Astrocyte of the cerebellum (primary cell): ENCODE data around the gene SLC7A6.

Experiments used
- DNase-seq: peaks from one replicate; pipeline ENCODE4 v3.0.0-alpha.2; 2011; ENCODE audit warnings: low read depth
- H3K4me3 ChIP-seq: 2 replicates; pipeline ENCODE4 v1.5.1; 2011; ENCODE audit warnings: mild to moderate bottlenecking, low read depth, low read length, moderate library complexity
- in situ Hi-C: cut with HindIII; loops from 2 replicates; pipeline ENCODE4 v1.10.0; 2017; ENCODE audit warnings: low sequenced_read_pairs
- TF ChIP-seq, protein P1 (sequence below): IDR thresholded peaks from 2 replicates; pipeline ENCODE4 v1.5.1; 2012; ENCODE audit warnings: low read length, low read depth, moderate library complexity, mild to moderate bottlenecking; ENCODE audit errors: missing control alignments

Gene SLC7A6

DNA sequence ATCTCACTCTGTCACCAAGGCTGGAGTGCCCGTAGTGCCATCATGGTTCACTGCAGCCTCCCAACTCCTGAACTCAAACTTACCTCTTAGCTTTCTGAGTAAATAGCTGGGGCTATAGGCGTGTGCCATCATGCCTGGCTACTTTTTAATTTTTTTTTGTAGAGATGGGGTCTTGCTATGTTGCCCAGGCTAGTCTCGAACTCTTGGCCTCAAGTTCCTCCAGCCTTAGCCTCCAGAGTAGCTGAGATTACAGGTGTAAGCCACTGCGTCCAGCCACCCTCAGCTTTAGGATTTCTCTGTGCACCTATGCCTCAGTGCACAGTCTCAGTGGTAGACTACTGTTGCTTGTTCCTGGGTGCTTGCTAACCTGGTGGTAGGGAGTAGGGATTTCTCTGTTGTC is 5.5 kb downstream of the SLC7A6 start:
- no peak overlapping the region for H3K4me3 ChIP-seq
- in situ Hi-C loops: no loop called here
- DNase-seq: no peak
- TF ChIP-seq, protein P1, sequence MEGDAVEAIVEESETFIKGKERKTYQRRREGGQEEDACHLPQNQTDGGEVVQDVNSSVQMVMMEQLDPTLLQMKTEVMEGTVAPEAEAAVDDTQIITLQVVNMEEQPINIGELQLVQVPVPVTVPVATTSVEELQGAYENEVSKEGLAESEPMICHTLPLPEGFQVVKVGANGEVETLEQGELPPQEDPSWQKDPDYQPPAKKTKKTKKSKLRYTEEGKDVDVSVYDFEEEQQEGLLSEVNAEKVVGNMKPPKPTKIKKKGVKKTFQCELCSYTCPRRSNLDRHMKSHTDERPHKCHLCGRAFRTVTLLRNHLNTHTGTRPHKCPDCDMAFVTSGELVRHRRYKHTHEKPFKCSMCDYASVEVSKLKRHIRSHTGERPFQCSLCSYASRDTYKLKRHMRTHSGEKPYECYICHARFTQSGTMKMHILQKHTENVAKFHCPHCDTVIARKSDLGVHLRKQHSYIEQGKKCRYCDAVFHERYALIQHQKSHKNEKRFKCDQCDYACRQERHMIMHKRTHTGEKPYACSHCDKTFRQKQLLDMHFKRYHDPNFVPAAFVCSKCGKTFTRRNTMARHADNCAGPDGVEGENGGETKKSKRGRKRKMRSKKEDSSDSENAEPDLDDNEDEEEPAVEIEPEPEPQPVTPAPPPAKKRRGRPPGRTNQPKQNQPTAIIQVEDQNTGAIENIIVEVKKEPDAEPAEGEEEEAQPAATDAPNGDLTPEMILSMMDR: no peak

DNA sequence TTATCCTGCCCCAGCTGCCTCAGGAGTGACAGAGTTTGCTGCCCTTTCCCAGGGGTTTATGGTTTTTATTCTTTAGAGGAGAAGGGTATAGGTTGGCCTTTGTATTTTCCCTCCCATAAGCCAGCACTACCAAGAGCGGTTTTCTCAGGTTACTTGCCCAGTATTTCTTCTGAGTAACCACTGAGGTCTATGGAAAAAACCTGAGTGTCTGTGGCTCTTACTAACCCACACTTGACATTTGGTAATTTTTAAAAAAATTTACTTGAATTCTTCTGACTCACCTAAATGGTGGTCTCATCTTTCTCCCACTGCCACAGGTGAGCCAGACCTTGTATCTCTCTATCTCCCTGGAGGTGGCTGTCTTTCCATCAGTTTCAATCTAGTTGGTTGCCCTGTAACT is 6.0 kb downstream of the SLC7A6 start:
- H3K4me3 ChIP-seq: no peak overlapping the region
- DNase-seq: no peak
- in situ Hi-C loops: no loop called here
- TF ChIP-seq, protein P1: no peak

DNA sequence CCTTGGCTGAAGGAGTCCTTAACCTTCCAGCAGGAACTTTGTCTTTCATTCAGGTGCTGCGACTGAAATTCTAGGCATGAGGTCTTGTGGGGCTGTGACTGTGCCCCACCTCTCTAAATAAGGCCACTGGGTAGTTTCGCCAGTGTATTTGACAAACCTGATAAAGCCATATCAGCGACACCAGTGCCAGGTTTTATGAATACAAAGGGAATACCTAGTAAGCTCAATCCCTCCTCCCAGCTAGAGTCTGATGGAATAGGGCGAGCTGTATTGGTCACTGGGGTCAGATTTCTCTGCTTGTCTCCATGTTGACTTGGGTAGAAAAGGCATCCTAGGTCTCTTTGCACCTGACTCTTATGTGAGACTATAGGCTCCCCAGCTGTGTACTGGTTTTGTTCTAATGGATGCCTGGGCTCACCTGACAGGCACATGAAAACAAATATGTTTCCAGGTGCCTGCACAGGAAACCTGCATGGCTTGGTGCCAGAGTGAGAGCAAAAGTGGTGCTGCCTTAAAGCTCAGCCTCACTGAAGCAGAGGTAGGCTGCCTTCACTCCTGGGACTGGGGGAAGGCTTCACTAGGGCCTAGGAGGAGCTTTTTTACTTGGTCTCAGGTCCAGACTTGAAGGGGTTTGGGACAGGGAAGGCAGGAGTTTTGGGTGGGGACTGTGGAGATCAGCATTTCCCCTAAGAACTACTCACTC is 8.3 kb downstream of the SLC7A6 start:
- in situ Hi-C loops: no loop called here
- TF ChIP-seq, protein P1: no peak
- no peak for DNase-seq
- no peak overlapping the region for H3K4me3 ChIP-seq

DNA sequence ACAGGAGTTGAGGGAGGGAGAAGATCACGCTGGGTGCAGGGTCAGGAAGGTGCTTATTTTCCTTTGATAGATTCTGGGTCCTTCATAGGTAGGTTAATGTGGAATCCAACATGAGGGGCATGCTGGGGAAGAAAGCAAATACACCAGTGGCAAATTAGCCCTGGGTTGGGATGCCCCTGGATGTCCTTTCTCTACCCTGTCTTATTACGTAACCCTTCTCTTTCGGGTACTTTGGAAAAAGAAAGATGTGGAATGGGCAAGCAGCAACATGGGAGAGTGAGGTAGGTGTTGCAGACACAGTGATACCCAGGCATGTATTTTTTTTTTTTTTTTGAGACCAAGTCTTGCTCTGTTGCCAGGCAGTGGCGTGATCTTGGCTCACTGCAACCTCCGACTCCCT is 9.1 kb downstream of the SLC7A6 start:
- H3K4me3 ChIP-seq: no peak overlapping the region
- TF ChIP-seq, protein P1: no peak
- in situ Hi-C loops: no loop called here
- no peak for DNase-seq

DNA sequence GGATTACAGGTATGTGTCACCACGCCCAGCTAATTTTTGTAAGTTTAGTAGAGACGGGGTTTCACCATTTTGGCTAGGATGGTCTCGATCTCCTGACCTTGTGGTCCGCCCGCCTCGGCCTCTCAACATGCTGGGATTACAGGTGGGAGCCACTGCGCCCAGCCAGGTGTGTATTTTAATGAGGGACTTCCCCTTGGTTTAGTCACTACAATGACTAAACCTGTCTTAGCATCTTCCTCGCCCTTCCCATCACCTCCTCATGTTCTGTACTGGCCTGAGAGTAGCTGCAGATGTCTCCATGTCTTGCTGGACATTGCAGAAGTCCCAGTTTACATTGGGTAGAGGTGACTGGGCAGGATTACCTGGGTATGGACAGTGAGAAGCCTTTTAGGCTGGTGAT is 9.6 kb downstream of the SLC7A6 start:
- TF ChIP-seq, protein P1: no peak
- H3K4me3 ChIP-seq: no peak overlapping the region
- in situ Hi-C loops: no loop called here
- DNase-seq: no peak

DNA sequence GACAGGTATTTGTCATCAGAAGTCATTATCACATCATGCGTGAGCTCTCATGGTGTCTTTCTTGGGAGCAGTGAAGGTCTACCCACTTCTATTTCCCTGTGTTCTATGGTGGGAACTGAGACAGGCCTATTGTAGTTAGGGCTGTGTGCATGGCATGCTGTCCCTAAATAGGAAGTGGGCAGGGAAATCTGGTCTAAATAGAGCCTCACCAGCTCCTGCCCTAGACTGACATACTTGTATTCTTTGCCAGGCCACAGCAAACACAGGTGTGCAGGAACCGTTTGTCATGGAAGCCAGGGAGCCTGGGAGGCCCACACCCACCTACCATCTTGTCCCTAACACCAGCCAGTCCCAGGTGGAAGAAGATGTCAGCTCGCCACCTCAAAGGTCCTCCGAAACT is 10.1 kb downstream of the SLC7A6 start:
- no peak for DNase-seq
- TF ChIP-seq, protein P1: no peak
- no peak overlapping the region for H3K4me3 ChIP-seq
- in situ Hi-C loops: no loop called here

DNA sequence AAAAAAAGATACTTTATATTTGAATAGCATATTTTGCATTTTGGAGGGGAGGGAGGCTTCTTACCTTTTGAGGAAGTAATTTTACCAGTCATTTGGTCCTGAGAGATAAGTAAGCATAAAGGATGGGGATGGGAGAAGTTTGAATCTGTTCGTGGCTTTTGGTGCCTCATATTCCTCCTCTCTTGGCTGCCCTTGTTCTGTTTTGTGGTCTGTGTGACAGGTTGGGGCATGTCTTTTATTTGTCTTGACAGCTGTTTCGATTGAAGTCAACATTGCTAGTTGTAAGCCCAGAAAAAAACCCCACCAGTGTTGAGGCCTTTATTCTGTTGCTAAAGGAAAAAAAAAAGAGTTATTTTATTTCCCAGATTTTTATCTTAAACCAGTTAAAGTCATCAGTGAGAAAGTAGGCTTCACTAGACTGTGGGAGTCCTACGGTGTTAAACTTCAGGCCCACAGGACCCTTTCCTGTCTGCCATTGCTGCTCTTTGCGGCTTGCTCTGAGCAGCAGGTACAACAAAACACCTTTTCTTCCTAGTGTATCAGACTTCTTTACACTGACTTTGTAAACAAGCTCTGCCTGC is 11.4 kb downstream of the SLC7A6 start:
- DNase-seq: no peak
- in situ Hi-C loops: no loop called here
- H3K4me3 ChIP-seq: no peak overlapping the region
- TF ChIP-seq, protein P1: no peak
